GM21526 (cell line): ENCODE data around the gene SPTLC2.
"Not testable (repeated sequence)": the region's sequence is repeated elsewhere in the genome, so short reads cannot be mapped to it uniquely, and the experiment has no call there.

Experiments
- ATAC-seq: cut with Tn5 transposase; IDR thresholded peaks from one replicate; pipeline ENCODE4 v1.9.1; 2021; ENCODE audit warnings: moderate library complexity; ENCODE audit not compliant: unreplicated experiment, low FRiP score

SPTLC2 gene, protein sequence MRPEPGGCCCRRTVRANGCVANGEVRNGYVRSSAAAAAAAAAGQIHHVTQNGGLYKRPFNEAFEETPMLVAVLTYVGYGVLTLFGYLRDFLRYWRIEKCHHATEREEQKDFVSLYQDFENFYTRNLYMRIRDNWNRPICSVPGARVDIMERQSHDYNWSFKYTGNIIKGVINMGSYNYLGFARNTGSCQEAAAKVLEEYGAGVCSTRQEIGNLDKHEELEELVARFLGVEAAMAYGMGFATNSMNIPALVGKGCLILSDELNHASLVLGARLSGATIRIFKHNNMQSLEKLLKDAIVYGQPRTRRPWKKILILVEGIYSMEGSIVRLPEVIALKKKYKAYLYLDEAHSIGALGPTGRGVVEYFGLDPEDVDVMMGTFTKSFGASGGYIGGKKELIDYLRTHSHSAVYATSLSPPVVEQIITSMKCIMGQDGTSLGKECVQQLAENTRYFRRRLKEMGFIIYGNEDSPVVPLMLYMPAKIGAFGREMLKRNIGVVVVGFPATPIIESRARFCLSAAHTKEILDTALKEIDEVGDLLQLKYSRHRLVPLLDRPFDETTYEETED

DNA sequence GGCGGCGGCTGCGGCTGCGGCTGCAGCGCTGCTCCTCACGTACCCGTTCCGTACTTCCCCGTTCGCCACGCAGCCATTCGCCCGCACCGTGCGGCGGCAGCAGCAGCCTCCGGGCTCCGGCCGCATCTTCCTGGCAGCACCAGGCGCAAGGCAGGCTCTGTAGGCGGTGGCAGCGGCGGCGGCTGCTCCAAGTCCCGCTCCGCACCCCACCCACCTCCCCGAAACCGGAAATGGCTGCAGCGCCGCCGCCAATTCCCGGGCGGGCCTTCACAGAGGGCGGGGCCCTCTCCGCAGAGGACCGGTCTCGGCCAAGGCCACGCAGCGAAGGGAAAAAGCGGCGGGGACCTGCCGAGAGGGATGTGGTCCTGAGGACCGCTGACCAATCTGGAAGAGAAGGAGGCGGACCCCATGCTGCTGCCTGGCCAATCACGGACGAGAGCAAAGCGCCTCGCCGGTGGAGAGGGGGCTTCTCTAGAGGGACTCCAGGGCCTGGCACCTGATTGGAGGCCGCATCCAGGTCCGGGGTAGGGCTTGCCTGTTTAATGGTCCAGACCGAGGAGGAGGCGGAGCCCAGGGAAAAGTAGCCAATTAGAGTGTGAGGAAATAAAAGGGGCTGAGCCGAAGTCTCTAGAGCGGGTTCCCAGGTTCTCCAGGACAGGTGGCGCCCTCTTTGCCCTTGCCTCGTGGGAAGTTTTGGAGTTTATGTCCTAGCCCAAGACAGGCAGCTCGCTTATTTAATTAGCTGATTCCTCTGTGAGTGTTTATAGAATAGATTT is at the start of gene SPTLC2:
SPTLC2 (minus strand) TSS at position 184 of the 776 bp plus-strand sequence; CDS start at position 126, 58 bp downstream.
- peak; percentile 96 for ATAC-seq

DNA sequence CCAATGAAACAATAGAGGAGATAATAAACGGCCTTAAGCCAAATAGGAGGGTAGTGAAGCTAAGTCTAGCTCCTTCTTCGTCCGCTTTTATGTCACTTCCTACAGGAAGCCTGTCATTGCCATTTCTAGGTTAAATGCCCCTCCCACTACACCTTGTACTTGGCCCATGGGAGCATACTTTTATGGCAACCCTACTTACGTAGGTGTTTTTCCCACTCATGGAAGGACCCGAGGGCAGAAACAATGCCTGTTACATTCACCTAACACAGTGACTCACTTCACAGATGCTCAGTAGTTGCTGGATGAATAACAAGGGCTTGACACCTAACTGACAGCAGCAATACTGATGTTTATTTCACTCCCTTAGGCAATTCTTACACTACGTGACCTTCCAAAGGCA is 46.9 kb upstream of the SPTLC2 start:
- ATAC-seq = no peak

- ATAC-seq = not testable (repeated sequence)
Observed at GRCh38 chr14:77661562-77661961, 45.1 kb upstream of the SPTLC2 start.

- ATAC-seq = no peak
Observed at GRCh38 chr14:77660754-77661153, 44.3 kb upstream of the SPTLC2 start.

DNA sequence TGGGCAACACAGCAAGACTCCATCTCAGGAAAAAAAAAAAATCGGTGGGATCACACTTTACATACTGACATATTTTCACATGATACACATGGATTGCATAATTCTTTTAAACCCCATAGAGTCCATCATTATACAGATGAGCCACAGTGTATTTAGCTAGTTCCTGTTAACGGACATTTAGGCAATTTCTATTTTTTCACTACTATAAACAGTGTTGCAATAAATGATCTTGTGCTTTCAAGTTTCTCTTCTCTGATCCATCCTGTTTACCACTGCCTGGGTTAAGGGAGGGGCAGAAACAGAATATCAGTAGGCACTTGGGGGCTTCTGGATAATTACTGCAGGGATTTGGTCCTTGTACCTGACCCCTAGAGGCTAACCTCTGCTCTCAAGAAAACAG is 43.4 kb upstream of the SPTLC2 start:
- no peak for ATAC-seq

GRCh38 chr14:77657280-77657679 is 40.8 kb upstream of the SPTLC2 start:
- ATAC-seq = no peak

GRCh38 chr14:77654001-77654441 is 37.6 kb upstream of the SPTLC2 start:
- ATAC-seq = no peak

DNA sequence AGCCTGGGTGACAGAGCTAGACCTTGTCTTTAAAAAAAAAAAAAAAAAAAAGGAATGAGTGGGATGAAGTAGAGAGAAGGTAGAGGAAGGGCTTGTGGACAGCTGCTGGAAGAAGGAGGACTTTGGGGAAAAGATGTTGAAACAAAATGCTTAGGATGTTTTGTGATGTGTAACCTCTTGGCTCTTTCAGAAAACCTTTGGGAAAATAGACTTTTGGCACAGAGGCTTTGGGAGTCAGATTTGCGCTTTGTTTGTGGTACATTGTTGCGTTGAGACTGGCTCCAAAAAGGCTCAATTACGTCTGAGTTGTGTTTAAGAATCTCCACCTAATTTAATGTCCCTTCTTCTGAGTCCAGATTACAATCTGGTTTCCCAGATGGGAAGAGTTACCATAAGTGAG is 32.9 kb upstream of the SPTLC2 start:
- no peak for ATAC-seq

GRCh38 chr14:77648520-77649200 is 32.2 kb upstream of the SPTLC2 start:
- ATAC-seq = no peak

GRCh38 chr14:77647853-77648252 is 31.4 kb upstream of the SPTLC2 start:
- ATAC-seq = no peak

GRCh38 chr14:77646907-77647306 is 30.5 kb upstream of the SPTLC2 start:
- ATAC-seq = no peak

DNA sequence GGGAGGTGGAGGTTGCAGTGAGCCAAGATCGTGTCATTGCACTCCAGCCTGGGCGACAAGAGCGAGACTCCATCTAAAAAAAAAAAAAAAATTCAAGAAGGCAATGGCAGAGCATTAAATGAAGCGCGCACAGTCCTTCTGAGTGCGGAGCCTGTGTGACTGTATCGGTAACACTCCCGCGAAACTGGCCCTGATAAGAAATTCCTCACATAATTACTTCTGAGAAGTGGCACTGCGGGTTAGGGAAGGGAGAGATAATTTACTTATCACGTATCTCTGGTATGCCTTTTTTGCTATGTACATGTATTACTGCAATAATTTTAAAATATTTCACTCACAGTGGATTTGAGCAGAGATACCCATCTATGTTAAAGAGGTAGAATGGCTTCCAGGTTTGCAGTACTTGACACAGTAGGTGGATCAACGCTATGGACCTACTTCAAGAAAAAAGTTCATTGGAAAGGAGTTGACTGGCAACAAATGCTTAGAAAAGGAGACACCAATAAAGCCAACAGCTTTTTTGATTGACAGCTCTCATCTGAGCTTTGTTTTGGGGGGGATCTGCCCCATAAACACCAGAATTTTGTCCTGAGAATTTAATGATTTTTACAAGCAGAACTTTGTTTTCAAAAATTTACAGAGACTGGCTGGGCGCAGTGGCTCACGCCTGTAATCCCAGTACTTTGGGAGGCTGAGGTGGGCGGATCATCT is 29.2 kb upstream of the SPTLC2 start:
- no peak for ATAC-seq

- no peak for ATAC-seq
Observed at GRCh38 chr14:77642407-77642806, 26.0 kb upstream of the SPTLC2 start.

DNA sequence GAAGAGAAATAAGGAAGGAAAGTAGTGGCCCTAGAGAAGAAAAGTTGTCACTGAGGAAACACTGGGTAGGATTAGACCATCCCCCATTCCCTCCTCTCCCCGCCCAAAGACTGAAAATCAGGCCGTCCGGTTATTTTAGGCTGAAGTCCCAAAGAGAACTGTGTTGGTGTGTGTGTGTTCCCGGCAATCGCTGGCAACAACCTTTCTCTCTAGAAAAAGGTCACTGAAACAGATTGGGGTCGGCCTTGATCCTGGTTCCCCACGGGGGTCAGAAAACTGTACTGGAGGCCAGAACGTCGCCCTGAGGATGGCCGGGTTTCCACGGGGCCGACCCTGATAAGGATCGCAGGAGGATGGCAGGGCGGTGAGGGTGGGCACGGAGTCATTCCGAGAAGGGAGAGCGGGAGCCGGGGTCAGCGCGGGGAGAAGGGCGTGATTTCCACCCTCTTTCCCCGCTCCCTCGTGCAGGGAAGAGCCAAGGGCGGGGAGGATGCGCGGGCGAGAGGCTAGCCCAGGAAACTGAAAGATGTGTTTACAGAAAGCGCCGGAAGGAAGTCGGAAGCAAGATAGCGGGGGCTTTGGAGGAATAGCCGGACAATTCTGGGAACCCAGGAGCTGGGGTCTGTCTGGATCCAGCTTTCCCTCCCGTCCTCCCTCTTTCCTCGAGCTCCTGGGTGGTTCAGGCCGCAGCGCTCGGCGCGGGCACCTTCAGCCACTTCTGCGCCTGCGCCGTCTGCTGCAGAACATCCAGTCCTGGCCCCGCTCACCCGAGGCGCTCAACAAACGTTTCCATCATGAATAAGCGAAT is 25.3 kb upstream of the SPTLC2 start:
- no peak for ATAC-seq

GRCh38 chr14:77640756-77641533 is 24.5 kb upstream of the SPTLC2 start:
- no peak for ATAC-seq

DNA sequence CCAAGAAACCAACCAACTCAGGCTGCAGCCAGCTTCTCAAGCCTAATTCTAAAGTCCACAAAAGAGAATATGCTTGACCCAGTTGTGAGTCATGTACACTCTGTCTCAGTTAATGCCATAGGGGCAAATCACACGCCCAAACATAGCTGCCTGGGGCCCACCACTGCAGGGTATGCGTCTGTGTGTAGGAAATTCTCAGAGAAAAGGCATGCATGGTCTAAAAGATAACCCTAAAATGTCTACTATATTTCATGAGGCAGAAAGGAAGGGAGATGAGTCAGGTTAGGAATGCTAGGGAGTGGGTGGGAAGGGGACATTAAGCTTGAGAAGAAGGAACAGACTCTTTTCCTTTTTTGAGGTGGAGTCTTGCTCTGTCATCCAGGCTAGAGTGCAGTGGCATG is 22.3 kb upstream of the SPTLC2 start:
- ATAC-seq = no peak

- ATAC-seq = not testable (repeated sequence)
Observed at GRCh38 chr14:77635869-77636268, 19.4 kb upstream of the SPTLC2 start.

DNA sequence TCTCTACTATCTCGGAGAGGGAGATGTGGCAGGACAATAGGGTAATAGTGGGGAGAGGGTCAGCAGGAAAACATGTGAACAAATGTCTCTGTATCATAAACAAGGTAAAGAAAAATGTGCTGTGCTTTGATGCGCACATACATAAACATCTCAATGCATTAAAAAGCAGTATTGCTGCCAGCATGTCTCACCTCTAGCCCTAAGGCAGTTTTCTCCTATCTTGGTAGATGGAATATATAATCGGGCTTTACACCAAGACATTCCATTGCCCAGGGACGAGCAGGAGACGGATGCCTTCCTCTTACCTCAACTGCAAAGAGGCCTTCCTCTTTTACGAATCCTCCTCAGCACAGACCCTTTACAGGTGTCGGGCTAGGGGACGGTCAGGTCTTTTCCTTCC is 19.0 kb upstream of the SPTLC2 start:
- ATAC-seq = not testable (repeated sequence)

GRCh38 chr14:77630111-77630510 is 13.7 kb upstream of the SPTLC2 start:
- no peak for ATAC-seq
